ENCODE data around the gene RAB40B. TPM values are rescaled to one million over a fixed set of nuclear protein-coding genes. Genes with fewer than 3 reads are reported as not detected.

The RAB40B gene
- polyA plus RNA-seq, 1 donor (not counting 4 experiments of a cell fraction or from before 2014, with no cell fraction given) = 10.6 TPM

DNA sequence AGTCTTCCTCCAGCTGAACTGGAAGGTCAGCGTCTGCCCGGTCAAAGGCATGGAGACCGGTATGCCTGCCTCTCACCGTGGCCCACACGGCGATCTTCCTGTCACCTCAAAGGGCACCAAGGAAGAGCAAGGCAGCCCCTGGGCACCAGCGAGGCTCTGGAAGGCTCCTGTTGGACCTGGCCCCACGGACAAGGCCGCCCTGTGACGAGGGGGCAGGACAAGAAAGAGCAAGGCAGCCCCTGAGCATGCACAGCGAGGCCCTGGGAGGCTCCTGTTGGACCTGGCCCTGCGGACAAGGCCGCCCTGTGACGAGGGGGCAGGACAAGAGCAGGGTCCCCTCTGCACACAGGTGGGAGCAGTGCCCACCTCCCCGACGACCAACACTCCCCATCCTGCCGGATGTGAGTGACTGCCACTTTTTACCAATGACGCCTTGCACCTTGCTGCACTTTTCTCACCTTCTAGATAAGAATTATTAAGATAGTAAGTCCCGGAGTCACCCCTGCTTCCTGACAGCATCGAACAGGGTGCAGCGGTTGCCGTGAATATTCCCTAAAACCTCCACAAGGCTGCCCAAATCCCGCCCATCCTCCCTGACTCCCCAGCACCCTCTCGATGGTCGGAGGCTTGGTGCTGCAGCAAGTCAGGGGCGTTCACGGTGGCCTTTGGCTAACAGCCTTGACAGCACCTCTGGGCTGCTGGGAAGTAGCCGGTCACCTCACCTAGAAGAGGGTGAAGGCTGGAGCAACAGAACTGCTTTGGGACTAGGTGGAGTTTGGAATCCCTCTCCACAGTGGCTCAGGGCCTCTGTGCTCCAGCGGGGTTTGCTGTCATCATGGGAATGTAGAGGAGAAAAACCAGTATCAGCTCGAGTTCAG is 44.6 kb downstream of the RAB40B start:
- Histone ChIP-seq H3K4me1 (ENCODE audit: control insufficient read depth, extremely low read depth, insufficient read depth, low read length) (peaks cover 3% of the 10 kb centered on the region), H3K9ac (ENCODE audit: control insufficient read depth, extremely low read depth, insufficient read depth, low read length) (no peak overlapping the region), H3K4me3 (ENCODE audit: control insufficient read depth in 2 of 3, extremely low read depth in 1 of 3, insufficient read depth in 2 of 3, low read depth in 1 of 3, low read length in 3 of 3) (no peak overlapping the region), H3K36me3 (ENCODE audit: control insufficient read depth in 2 of 2, extremely low read depth in 1 of 2, insufficient read depth in 2 of 2, low read length in 2 of 2) (peaks cover 0 to 1% of the 10 kb centered on the region in 2 experiments), H2AFZ (ENCODE audit: control insufficient read depth, low read length) (no peak overlapping the region), H4K20me1 (ENCODE audit: control insufficient read depth, extremely low read depth, insufficient read depth, low read length) (no peaks in the 10 kb centered on the region), H3K9me1 (ENCODE audit: control insufficient read depth, extremely low read depth, insufficient read depth, low read length) (no peaks in the 10 kb centered on the region), H3K4me2 (ENCODE audit: control insufficient read depth, extremely low read depth, insufficient read depth, low read depth, low read length) (no peak overlapping the region), H3K27ac (ENCODE audit: control insufficient read depth, insufficient read depth, low read length) (no peak overlapping the region), H3K9me3 (ENCODE audit: control insufficient read depth, low read depth, low read length) (no peaks in the 10 kb centered on the region), H3K79me2 (ENCODE audit: control insufficient read depth, insufficient read depth, low read length) (no peaks in the 10 kb centered on the region), H3K27me3 (ENCODE audit: control insufficient read depth, extremely low read depth, insufficient read depth, low read length) (no peaks in the 10 kb centered on the region)
- FAIRE-seq (no peak), DNase-seq (ENCODE audit: low read depth, low spot score) (no peak)
- no peak for TF ChIP-seq EZH2 (IDR thresholded peaks at IDR 0.05; ENCODE audit: low read length)
- TF ChIP-seq, protein P1, sequence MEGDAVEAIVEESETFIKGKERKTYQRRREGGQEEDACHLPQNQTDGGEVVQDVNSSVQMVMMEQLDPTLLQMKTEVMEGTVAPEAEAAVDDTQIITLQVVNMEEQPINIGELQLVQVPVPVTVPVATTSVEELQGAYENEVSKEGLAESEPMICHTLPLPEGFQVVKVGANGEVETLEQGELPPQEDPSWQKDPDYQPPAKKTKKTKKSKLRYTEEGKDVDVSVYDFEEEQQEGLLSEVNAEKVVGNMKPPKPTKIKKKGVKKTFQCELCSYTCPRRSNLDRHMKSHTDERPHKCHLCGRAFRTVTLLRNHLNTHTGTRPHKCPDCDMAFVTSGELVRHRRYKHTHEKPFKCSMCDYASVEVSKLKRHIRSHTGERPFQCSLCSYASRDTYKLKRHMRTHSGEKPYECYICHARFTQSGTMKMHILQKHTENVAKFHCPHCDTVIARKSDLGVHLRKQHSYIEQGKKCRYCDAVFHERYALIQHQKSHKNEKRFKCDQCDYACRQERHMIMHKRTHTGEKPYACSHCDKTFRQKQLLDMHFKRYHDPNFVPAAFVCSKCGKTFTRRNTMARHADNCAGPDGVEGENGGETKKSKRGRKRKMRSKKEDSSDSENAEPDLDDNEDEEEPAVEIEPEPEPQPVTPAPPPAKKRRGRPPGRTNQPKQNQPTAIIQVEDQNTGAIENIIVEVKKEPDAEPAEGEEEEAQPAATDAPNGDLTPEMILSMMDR (optimal IDR thresholded peaks at IDR 0.05 in 1 of 3, IDR thresholded peaks at IDR 0.05 in 1 of 3, conservative IDR thresholded peaks at IDR 0.05 in 1 of 3; ENCODE audit: extremely low read depth in 1 of 3, insufficient read depth in 2 of 3, low read length in 3 of 3) = no peak
- dilution Hi-C loops (cut with MboI; ENCODE audit: extremely low pct_ligation_motif_present, low sequenced_read_pairs) = no loop called here

DNA sequence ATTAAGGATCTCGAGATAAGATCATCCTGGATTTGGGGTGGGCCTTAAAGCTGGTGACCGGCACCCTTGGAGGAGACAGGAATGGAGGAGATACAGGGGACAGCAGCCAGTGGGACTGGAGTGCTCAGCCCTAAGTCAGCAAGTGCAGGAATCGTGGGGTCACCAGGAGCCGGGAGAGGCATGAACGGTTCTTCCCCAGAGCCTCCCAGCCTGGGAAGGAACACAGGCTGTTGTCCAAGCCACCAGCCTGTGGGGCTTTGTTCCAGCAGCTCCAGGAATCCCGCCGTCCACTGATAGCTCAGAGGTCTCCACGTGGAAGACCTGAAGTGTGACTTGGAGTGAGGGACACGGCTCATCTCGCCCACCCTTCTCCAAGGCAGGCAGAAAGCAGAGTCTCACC is 47.8 kb downstream of the RAB40B start:
- Histone ChIP-seq H3K9me1 (ENCODE audit: control insufficient read depth, extremely low read depth, insufficient read depth, low read length) (no peaks in the 10 kb centered on the region), H3K27me3 (ENCODE audit: control insufficient read depth, extremely low read depth, insufficient read depth, low read length) (no peaks in the 10 kb centered on the region), H3K36me3 (ENCODE audit: control insufficient read depth in 2 of 2, extremely low read depth in 1 of 2, insufficient read depth in 2 of 2, low read length in 2 of 2) (no peaks in the 10 kb centered on the region), H3K4me1 (ENCODE audit: control insufficient read depth, extremely low read depth, insufficient read depth, low read length) (peaks cover 10% of the 10 kb centered on the region), H3K9me3 (ENCODE audit: control insufficient read depth, low read depth, low read length) (no peaks in the 10 kb centered on the region), H3K4me2 (ENCODE audit: control insufficient read depth, extremely low read depth, insufficient read depth, low read depth, low read length) (no peak overlapping the region), H3K79me2 (ENCODE audit: control insufficient read depth, insufficient read depth, low read length) (peaks cover 25% of the 10 kb centered on the region), H3K9ac (ENCODE audit: control insufficient read depth, extremely low read depth, insufficient read depth, low read length) (no peak overlapping the region), H3K4me3 (ENCODE audit: control insufficient read depth in 2 of 3, extremely low read depth in 1 of 3, insufficient read depth in 2 of 3, low read depth in 1 of 3, low read length in 3 of 3) (no peak overlapping the region), H3K27ac (ENCODE audit: control insufficient read depth, insufficient read depth, low read length) (no peak overlapping the region), H4K20me1 (ENCODE audit: control insufficient read depth, extremely low read depth, insufficient read depth, low read length) (peaks cover 8% of the 10 kb centered on the region), H2AFZ (ENCODE audit: control insufficient read depth, low read length) (no peak overlapping the region)
- DNase-seq (ENCODE audit: low read depth, low spot score) (no peak), FAIRE-seq (no peak)
- TF ChIP-seq, protein P1 (optimal IDR thresholded peaks at IDR 0.05 in 1 of 3, IDR thresholded peaks at IDR 0.05 in 1 of 3, conservative IDR thresholded peaks at IDR 0.05 in 1 of 3; ENCODE audit: extremely low read depth in 1 of 3, insufficient read depth in 2 of 3, low read length in 3 of 3) = no peak
- dilution Hi-C loops (cut with MboI; ENCODE audit: extremely low pct_ligation_motif_present, low sequenced_read_pairs) = no loop called here
